Measurements from ENCODE around the gene MSMO1.

The MSMO1 gene

DNA sequence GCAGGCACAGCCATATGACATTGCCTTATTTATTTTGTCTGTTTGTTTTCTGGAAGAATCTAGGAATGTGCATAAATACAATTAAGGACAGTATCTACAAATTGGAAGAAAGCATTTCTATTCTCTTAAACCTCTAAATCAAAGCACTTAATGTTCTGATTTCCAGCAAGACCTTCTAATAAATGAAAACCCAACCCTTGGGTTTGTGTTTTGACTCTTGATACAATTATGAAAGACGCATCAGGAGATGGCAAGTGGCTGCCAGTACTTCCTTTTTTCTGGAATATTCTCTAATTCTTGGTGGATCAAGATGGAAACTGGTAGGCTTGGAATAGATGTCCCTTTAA lies 50.9 kb downstream of the MSMO1 start:
- H3K4me2 ChIP-seq (ENCODE audit: insufficient read depth, low read length), result no peak overlapping the region
- no peak overlapping the region for H2AFZ ChIP-seq (ENCODE audit: low read depth, low read length)
- H3K27me3 ChIP-seq (ENCODE audit: insufficient read depth, low read length, poor library complexity), result peaks cover 8% of the 10 kb centered on the region
- H3K4me1 ChIP-seq (ENCODE audit: insufficient read depth, low read length), result no peaks in the 10 kb centered on the region
- no peak overlapping the region for H3K9ac ChIP-seq (ENCODE audit: low read depth, low read length)
- no peak overlapping the region for H3K4me3 ChIP-seq (ENCODE audit: low read depth in 1 of 2, low read length in 2 of 2)
- no peak for TF ChIP-seq EZH2 (IDR thresholded peaks at IDR 0.05; ENCODE audit: borderline replicate concordance, low read depth, low read length, severe bottlenecking)
- TF ChIP-seq, protein P1, sequence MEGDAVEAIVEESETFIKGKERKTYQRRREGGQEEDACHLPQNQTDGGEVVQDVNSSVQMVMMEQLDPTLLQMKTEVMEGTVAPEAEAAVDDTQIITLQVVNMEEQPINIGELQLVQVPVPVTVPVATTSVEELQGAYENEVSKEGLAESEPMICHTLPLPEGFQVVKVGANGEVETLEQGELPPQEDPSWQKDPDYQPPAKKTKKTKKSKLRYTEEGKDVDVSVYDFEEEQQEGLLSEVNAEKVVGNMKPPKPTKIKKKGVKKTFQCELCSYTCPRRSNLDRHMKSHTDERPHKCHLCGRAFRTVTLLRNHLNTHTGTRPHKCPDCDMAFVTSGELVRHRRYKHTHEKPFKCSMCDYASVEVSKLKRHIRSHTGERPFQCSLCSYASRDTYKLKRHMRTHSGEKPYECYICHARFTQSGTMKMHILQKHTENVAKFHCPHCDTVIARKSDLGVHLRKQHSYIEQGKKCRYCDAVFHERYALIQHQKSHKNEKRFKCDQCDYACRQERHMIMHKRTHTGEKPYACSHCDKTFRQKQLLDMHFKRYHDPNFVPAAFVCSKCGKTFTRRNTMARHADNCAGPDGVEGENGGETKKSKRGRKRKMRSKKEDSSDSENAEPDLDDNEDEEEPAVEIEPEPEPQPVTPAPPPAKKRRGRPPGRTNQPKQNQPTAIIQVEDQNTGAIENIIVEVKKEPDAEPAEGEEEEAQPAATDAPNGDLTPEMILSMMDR (IDR thresholded peaks at IDR 0.05; ENCODE audit: borderline replicate concordance, extremely low read depth, low read length, poor library complexity, severe bottlenecking), result no peak
- no peaks in the 10 kb centered on the region for H4K20me1 ChIP-seq (ENCODE audit: insufficient read depth, low read length)
- H3K36me3 ChIP-seq (ENCODE audit: insufficient read depth, low read length), result no peaks in the 10 kb centered on the region
- no peak for ATAC-seq (ENCODE audit: insufficient read depth, low read depth)
- no peaks in the 10 kb centered on the region for H3K9me3 ChIP-seq (ENCODE audit: insufficient read depth, low read length, severe bottlenecking)
- no peak for DNase-seq
- H3K27ac ChIP-seq (ENCODE audit: low read length), result no peak overlapping the region
- no peaks in the 10 kb centered on the region for H3K79me2 ChIP-seq (ENCODE audit: insufficient read depth, low read length)

DNA sequence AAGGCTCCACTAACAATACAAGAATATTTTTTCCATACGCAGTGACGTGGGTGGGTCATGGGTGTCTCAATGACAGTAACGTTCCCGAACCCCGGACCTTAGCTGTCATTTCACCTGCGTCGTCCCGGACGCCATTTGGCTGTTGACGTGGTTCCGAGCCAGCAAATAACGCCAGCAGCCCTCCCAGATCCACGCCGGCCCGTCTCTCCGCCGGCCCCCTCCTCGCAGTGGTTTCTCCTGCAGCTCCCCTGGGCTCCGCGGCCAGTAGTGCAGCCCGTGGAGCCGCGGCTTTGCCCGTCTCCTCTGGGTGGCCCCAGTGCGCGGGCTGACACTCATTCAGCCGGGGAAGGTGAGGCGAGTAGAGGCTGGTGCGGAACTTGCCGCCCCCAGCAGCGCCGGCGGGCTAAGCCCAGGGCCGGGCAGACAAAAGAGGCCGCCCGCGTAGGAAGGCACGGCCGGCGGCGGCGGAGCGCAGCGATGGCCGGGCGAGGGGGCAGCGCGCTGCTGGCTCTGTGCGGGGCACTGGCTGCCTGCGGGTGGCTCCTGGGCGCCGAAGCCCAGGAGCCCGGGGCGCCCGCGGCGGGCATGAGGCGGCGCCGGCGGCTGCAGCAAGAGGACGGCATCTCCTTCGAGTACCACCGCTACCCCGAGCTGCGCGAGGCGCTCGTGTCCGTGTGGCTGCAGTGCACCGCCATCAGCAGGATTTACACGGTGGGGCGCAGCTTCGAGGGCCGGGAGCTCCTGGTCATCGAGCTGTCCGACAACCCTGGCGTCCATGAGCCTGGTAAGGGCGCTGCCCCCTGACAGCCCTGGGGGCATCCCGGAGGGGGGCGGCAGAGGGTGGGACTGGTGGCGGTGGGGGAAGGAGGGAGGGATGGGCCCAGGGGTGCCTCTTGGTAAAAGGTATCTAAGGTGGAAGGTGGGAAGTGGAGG lies 51.5 kb downstream of the MSMO1 start, which contains the start of gene CPE:
TSS of gene CPE (plus strand) at position 264 of the 933 bp plus-strand sequence. CDS start at position 478, 214 bp downstream.
- TF ChIP-seq, protein P1 (IDR thresholded peaks at IDR 0.05; ENCODE audit: borderline replicate concordance, extremely low read depth, low read length, poor library complexity, severe bottlenecking), result no peak
- no peak for TF ChIP-seq EZH2 (IDR thresholded peaks at IDR 0.05; ENCODE audit: borderline replicate concordance, low read depth, low read length, severe bottlenecking)
- Histone ChIP-seq H3K79me2 (ENCODE audit: insufficient read depth, low read length) (no peaks in the 10 kb centered on the region), H3K27me3 (ENCODE audit: insufficient read depth, low read length, poor library complexity) (peaks cover 8% of the 10 kb centered on the region), H3K36me3 (ENCODE audit: insufficient read depth, low read length) (no peaks in the 10 kb centered on the region), H2AFZ (ENCODE audit: low read depth, low read length) (no peak within 1 kb of the TSS), H3K9ac (ENCODE audit: low read depth, low read length) (no peak within 1 kb of the TSS), H3K27ac (ENCODE audit: low read length) (no peak within 1 kb of the TSS), H4K20me1 (ENCODE audit: insufficient read depth, low read length) (no peaks in the 10 kb centered on the region), H3K9me3 (ENCODE audit: insufficient read depth, low read length, severe bottlenecking) (no peaks in the 10 kb centered on the region), H3K4me1 (ENCODE audit: insufficient read depth, low read length) (no peaks in the 10 kb centered on the region), H3K4me2 (ENCODE audit: insufficient read depth, low read length) (no peak within 1 kb of the TSS), H3K4me3 (ENCODE audit: low read depth in 1 of 2, low read length in 2 of 2) (no peak within 1 kb of the TSS)
- no peak for ATAC-seq (ENCODE audit: insufficient read depth, low read depth)
- no peak for DNase-seq

DNA sequence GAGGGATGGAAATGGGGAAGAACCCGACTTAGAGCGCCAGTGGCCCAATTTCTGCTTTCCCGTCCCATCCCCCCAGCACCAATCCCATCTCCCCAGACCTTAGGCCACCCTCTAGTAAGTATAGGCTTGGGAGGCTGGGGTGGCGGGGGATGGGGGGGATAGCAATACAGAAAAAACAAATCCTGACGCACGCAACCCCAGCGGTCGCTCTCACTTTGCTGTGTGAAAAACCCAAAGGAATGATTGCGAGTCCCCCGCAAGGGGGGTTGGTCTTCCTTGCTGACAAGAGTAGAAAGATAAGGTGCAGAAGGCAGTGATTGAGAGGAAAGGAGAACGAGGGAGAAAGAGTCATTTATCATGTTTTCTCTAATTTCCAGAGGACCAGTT lies 52.2 kb downstream of the MSMO1 start:
- DNase-seq, result no peak
- no peak overlapping the region for H3K4me3 ChIP-seq (ENCODE audit: low read depth in 1 of 2, low read length in 2 of 2)
- no peak overlapping the region for H2AFZ ChIP-seq (ENCODE audit: low read depth, low read length)
- H3K79me2 ChIP-seq (ENCODE audit: insufficient read depth, low read length), result no peaks in the 10 kb centered on the region
- no peak overlapping the region for H3K27ac ChIP-seq (ENCODE audit: low read length)
- ATAC-seq (ENCODE audit: insufficient read depth, low read depth), result no peak
- no peaks in the 10 kb centered on the region for H3K9me3 ChIP-seq (ENCODE audit: insufficient read depth, low read length, severe bottlenecking)
- H3K27me3 ChIP-seq (ENCODE audit: insufficient read depth, low read length, poor library complexity), result peaks cover 8% of the 10 kb centered on the region
- no peak overlapping the region for H3K9ac ChIP-seq (ENCODE audit: low read depth, low read length)
- no peak overlapping the region for H3K4me2 ChIP-seq (ENCODE audit: insufficient read depth, low read length)
- no peaks in the 10 kb centered on the region for H3K4me1 ChIP-seq (ENCODE audit: insufficient read depth, low read length)
- H4K20me1 ChIP-seq (ENCODE audit: insufficient read depth, low read length), result no peaks in the 10 kb centered on the region
- no peaks in the 10 kb centered on the region for H3K36me3 ChIP-seq (ENCODE audit: insufficient read depth, low read length)
- TF ChIP-seq, protein P1 (IDR thresholded peaks at IDR 0.05; ENCODE audit: borderline replicate concordance, extremely low read depth, low read length, poor library complexity, severe bottlenecking), result no peak
- TF ChIP-seq EZH2 (IDR thresholded peaks at IDR 0.05; ENCODE audit: borderline replicate concordance, low read depth, low read length, severe bottlenecking), result no peak

Data from DND-41 (cell line).